GM19452 (cell line): Measurements from ENCODE around the gene NTM.
"Not testable (repeated sequence)": the region's sequence is repeated elsewhere in the genome, so short reads cannot be mapped to it uniquely, and the experiment has no call there.

ENCODE experiments used
- ATAC-seq: cut with Tn5 transposase; IDR thresholded peaks from one replicate; pipeline ENCODE4 v1.9.1; 2021; ENCODE audit not compliant: unreplicated experiment

NTM gene

DNA sequence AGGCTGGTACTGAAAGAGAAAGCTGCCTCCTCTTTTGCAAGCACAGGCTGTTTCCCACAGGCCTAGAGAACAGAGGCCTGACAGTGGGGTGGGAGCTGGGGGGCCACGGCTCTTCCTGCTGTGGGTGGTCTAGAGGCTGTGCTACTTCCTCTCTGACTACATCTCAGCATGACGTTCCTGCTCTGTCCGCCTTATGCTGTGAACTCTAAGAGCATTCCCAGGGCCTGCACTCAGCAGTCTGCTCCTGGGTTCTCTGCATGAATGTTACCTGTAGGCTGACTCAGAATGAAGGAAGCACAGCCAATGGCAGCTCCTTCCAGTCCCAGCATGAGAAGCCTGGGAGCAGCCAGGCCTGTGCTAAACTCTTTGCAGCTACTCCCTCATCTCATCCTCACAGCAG, 534.3 kb downstream of the NTM start:
- no peak for ATAC-seq

DNA sequence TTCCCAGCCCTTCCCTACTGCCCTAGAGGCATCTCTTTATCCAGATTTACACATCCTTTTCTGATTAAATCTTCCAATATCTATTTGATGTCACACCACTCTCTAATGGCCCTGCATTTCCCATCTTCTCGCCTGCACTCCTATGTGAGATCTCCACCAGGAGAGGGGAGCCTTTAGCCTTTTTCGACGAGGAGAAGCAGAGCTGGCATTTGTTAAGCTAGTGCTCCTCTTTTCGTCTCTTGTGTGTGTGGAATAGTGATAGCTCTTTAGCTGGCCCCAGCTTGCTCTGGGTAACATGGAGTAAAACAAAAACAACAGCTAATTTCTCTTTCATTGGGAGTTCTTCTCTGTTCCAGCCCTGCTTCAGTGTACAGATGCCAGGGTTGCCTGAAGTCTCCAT, 536.5 kb downstream of the NTM start:
- no peak for ATAC-seq

GRCh38 chr11:131907371-131907770, 537.0 kb downstream of the NTM start:
- no peak for ATAC-seq

DNA sequence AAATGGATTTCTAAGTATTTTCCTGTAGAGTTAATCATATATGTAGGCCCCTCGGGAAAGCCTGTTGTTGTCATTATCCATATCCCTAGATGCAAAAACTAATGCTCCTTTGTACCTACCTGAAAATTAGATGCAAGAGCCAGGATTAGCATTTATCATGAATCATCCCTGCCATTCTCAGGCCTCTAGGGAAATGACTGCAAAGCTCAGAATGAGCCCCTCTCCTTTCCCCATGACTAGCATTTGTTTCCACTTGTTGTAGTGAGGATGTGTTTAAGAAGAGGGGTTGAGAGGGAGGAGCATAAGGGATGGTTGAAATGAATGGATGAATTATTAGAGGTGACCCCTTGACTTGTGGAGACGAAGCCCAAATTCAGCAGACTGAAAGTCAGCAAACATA, 537.9 kb downstream of the NTM start:
- no peak for ATAC-seq

DNA sequence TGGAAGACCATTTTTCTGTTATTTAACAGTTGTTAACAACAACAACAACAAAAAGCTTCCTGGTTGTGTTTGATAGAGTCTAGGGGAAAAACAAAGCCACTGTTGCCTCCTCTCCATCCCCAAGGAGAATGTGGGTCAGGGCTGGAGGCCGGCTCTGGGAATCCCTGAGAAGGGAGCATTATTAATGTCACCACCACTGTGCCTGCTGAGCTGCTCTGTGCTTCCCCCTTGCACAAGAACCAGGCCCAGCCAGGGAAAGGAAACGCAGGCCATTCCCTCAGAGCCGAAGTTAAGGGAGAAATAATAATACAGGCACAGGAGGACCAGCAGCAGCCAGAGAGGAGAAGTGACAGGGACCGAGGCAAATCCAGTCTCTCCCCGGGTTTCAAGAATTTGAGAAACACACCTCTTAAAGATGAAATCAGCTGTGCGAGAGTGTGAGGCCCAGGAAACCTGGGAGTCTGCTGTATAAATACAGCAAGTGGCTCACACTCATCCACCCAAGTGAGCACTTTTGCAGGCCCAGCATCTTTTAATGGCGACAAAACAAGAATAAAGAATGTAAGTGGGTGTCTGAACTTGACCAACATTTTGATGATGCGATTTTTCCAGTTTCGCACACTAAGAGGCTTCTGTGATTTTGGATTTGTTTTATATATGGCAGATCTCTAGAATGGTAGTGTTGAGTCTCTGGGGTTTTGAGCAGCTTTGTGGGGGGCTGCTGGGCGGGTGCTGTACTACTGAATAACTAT, 539.2 kb downstream of the NTM start:
- no peak for ATAC-seq

DNA sequence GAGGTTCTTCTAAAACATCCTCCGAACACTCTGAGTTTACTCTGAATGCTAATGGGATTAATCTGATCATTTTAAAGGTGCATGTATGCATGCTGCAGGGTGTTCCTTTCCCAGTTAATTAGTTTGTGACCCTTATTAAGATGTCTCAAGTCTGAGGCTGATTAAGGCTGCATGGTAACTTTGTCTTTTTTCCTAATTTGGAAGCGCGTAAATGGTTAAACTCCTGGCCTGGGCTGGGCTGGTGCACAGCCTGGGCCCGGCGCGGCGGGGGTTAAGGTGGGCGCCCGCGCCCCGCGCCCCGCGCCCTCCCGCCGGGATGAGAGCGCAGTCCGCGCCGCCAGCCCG, 539.7 kb downstream of the NTM start:
- no peak for ATAC-seq

DNA sequence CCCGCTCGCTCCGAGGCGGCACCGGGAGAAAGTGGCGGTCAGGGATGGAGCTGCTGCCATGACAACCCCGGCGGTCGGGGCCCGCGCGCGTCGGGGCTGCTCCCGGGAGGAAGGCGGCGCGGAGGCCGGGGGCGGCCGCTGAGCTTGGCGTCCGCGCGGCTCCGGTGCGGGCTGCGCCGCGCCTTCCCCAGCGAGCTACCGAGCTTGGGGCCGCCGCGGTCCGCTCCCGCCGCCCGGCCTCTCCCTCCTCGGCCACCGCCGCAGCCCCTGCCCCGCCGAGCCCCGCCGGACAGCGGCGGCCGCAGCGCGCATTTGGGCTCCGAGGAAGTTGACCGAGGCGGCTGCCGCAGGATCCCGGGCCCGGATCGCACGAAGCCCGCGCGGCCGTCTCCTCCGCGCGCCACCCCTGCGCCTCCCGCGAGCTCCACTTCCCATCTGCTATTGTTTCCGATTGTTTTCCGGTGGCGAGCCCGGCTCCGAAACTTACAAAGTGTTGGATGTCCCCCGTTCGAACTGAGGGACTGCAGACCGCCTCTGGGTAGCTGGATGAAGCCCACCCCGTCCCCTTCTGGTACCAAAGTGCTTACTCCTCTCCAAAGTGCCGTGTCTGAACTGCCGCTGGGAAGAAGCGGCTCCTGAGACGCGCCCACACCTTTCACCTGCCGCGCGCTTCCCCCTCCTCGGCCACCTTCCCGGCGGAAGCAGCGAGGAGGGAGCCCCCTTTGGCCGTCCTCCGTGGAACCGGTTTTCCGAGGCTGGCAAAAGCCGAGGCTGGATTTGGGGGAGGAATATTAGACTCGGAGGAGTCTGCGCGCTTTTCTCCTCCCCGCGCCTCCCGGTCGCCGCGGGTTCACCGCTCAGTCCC, 540.3 kb downstream of the NTM start:
- no peak for ATAC-seq

DNA sequence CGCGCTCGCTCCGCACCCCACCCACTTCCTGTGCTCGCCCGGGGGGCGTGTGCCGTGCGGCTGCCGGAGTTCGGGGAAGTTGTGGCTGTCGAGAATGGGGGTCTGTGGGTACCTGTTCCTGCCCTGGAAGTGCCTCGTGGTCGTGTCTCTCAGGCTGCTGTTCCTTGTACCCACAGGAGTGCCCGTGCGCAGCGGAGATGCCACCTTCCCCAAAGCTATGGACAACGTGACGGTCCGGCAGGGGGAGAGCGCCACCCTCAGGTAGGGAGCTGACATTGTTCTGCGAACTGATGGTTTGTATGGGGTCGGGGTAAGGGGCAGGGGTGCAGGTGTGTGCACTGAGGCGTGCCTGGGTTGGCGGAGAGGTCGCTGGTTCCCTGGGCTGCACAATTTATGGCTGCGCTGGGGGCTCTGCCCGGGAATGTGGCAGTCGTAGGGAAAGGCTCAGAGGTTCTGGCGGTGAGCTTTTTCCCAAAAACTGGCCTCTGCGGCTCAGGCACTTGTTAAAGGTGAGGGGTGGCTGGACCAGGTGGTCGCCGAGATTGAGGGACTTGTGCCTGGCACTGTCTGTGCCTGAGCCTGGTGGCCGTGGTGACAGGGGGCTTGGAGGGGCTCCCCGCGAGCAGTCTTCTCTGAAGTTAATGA, 541.1 kb downstream of the NTM start:
- not testable (repeated sequence) for ATAC-seq

DNA sequence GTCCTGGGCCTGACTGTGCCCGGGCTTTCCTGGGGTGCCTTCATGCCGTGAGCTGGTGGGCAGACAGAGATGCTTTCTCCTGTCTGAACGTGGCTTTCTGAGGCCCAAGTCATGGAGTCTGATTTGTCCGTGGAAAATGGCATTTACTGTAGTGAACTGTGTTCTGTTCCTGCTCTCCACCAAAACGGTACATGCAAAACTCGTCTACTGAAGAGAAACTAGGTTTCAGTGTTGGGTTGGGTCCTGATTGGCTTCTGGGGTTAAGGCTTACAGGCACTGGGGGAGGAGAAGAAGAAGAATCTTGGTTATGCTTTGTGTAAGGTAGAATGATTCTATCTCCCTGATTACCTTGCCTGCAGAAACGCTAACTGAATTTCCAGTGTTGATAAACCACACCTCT, 541.7 kb downstream of the NTM start:
- no peak for ATAC-seq

DNA sequence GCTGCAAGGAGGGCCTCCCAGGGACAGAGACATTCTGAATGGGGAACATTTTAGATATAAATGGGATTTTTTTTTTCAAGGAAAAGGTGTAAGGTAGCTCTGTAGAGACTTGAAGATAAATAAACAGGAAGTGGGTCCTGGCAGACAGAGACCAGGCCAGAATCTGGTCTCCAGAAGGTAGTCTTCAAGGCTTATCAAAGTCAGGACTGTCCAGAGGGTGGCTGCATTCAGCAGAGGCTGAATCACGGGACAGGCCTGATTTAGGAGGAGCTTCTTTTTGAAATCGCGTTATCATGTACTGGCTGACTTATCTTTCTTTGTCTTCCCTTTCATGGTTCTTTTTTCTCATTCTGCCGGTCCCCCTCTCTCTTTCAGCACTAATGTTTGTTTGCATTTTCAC, 542.9 kb downstream of the NTM start:
- ATAC-seq = no peak

DNA sequence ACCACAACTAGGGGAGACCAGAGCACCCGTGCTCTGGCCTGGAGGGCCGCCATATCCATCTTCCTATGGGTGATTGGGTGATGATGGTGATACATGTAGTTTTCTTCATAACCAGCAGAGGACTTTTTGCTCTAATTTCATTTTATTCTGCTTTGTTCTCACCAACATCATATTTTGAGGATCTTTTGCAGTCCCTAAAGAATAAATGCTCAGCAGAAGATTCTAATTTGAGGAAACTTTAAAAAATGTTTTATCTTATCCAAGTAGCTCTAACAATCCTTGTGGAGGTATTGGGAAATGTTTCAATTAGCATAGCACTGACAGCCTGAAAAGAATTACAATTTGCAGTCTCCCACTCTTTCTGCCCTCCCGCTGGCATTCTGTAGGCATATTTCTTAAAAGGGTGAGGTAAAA, 544.0 kb downstream of the NTM start:
- ATAC-seq = no peak

- ATAC-seq = no peak
Observed at GRCh38 chr11:131916638-131917037, 546.2 kb downstream of the NTM start.

GRCh38 chr11:131917634-131918384, 547.4 kb downstream of the NTM start:
- ATAC-seq = no peak

DNA sequence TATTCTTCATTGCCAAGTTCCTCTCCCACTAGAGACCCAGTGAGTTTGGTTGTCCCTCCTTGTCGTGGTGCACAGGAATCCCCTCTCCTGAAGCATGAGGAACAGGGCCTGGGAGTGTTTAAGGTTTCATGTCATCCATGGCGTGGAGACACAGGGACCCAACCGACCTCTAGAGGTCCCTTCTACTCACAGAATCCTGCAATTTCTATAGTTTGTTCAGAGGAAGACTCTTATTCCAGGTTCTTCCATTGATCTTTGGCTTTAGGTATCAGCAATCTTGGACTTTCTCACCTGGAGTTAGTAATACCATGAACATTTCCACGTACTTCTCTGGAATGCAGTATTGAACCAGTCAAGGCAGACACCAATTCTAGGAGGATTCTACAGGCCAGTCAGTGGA, 548.2 kb downstream of the NTM start:
- ATAC-seq = no peak

DNA sequence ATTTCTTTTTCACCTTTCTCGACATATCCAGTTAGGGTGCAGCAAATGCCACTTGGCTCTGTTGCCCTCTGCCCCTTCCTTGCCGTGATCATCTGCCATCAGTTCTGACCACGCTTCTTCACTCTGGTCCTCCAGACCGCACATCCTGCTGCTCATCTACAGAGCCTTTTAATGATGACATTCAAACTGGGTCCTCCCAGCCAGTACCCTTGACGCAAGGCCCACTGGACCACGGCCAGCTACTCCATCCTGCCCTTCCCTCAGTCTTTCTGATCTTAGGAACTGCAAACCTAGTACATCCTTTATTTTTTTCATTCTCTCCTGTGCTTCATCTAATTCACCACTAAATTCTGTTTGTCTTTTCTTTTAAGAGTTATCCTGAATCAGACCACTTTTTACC, 551.8 kb downstream of the NTM start:
- no peak for ATAC-seq

DNA sequence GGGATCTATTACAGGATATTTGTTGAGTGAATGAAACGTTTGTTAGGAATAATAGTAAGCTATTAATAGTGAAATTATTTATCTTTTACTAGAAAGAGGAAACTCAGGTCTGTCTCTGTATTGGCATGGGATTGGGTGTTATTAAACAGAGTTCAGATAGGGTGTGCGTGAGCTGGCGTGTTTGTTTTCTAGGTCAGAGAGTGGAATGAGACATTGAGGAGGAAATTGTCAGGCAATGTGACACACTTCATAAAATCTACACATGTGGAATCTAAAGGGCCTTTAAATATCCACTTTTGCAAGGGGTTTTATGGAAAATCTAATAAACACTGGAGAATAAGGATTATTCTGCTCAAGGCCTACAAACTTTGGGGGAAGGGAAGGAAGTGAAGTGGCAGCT, 552.9 kb downstream of the NTM start:
- ATAC-seq = no peak

- no peak for ATAC-seq
Observed at GRCh38 chr11:131924001-131924400, 553.6 kb downstream of the NTM start.

- ATAC-seq = no peak
Observed at GRCh38 chr11:131924457-131925201, 554.2 kb downstream of the NTM start.

- ATAC-seq = no peak
Observed at GRCh38 chr11:131925829-131926228, 555.4 kb downstream of the NTM start.

DNA sequence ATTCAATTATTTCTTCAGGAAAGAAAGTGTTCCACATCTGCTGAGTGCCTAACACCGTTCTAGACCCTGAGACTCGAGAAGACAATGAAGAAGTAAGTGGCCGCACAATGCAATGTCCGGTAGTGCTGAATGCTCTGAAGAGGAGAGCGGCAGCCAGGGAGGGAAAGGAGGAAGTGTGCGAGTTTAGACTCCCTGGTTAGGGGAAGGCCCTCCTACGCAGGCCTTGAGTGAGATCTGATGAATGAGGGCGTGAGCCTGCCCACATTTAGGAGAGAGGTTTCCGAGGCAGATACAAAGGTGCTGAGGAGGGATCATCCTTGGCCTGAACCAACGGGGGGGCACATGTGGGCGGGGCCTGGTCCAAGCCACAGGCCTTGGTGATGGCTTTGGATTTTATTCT, 558.6 kb downstream of the NTM start:
- ATAC-seq = no peak
